K562 (cell line): ENCODE measurements around the gene PLOD1. TPM values are rescaled to one million over a fixed set of nuclear protein-coding genes. Genes with fewer than 3 reads are reported as not detected.

Experiments used
- ARID1B ChIP-seq: fragments of 450-650 bp; IDR thresholded peaks from 2 replicates; pipeline ENCODE4 v1.6.1; 2016; ENCODE audit warnings: antibody characterized with exemption, mild to moderate bottlenecking, inconsistent platforms
- ARID2 ChIP-seq: fragments of 450-650 bp; IDR thresholded peaks from 2 replicates; pipeline ENCODE4 v1.6.1; 2017; ENCODE audit warnings: antibody characterized with exemption, mild to moderate bottlenecking
- DDX20 ChIP-seq: fragments of 450-650 bp; IDR thresholded peaks from 2 replicates; pipeline ENCODE4 v1.6.1; 2016; ENCODE audit warnings: missing genetic modification characterization, low read depth, mild to moderate bottlenecking, missing compliant biosample characterization, moderate library complexity
- ETV6 ChIP-seq, 3 experiments: fragments of 150-350 bp in 1 of 3; sonication (generic) in 1 of 3; formaldehyde crosslinking in 1 of 3; IDR thresholded peaks; 2 replicates each; pipeline versions ENCODE4 v1.6.1 to v1.8.0; 2014 to 2022; ENCODE audit warnings: borderline replicate concordance in 2 of 3, low read depth in 2 of 3, antibody characterized with exemption in 1 of 3, low read length in 1 of 3, mild to moderate bottlenecking in 1 of 3, missing genetic modification reagents in 1 of 3
- HLTF ChIP-seq: fragments of 450-650 bp; IDR thresholded peaks from 2 replicates; pipeline ENCODE4 v1.6.1; 2016
- MED1 ChIP-seq: sonication (generic); formaldehyde crosslinking; IDR thresholded peaks from 2 replicates; pipeline ENCODE4 v1.8.1; 2023; ENCODE audit warnings: missing genetic modification reagents, borderline replicate concordance
- NFRKB ChIP-seq: fragments of 450-650 bp; IDR thresholded peaks from 2 replicates; pipeline ENCODE4 v1.6.1; 2016; ENCODE audit warnings: low read depth
- NR2C1 ChIP-seq, 2 experiments: fragments of 450-650 bp; IDR thresholded peaks; 2 replicates each; pipeline ENCODE4 v1.6.1; 2017; ENCODE audit warnings: mild to moderate bottlenecking in 2 of 2, antibody characterized with exemption in 1 of 2, inconsistent platforms in 1 of 2, missing compliant biosample characterization in 1 of 2, missing genetic modification characterization in 1 of 2
- NR4A1 ChIP-seq, 2 experiments: fragments of 250-450 bp in 1 of 2; fragments of 450-650 bp in 1 of 2; sonication (Bioruptor Pico) in 1 of 2; IDR thresholded peaks; 2 replicates each; pipeline versions ENCODE4 v1.4.0 to v1.6.1; 2016 to 2020; ENCODE audit warnings: mild to moderate bottlenecking in 2 of 2, missing compliant biosample characterization in 1 of 2, missing genetic modification characterization in 1 of 2, moderate library complexity in 1 of 2
- POLR2A ChIP-seq: fragments of 450-650 bp; conservative IDR thresholded peaks from 2 replicates; pipeline ENCODE4 v1.6.1; 2016
- STAT5A ChIP-seq: IDR thresholded peaks from 2 replicates; pipeline ENCODE4 v1.6.1; 2012; ENCODE audit warnings: low read length, inconsistent platforms, borderline replicate concordance
- TEAD4 ChIP-seq, 2 experiments: sonication (generic) in 1 of 2; formaldehyde crosslinking in 1 of 2; IDR thresholded peaks; 2 replicates each; pipeline versions ENCODE4 v1.6.1 to v1.8.0; 2012 to 2022; ENCODE audit warnings: borderline replicate concordance in 1 of 2, inconsistent platforms in 1 of 2, low read length in 1 of 2, mild to moderate bottlenecking in 1 of 2, missing genetic modification reagents in 1 of 2
- ZNF165 ChIP-seq: fragments of 250-450 bp; sonication (Bioruptor Pico); IDR thresholded peaks from 2 replicates; pipeline ENCODE4 v1.4.0; 2020; ENCODE audit warnings: borderline replicate concordance
- ZNF354B ChIP-seq: fragments of 250-450 bp; sonication (Bioruptor Pico); IDR thresholded peaks from 2 replicates; pipeline ENCODE4 v1.4.0; 2020
- ZNF408 ChIP-seq: fragments of 250-450 bp; sonication (Bioruptor Pico); IDR thresholded peaks from 2 replicates; pipeline ENCODE4 v1.4.0; 2020; ENCODE audit warnings: low read depth, mild to moderate bottlenecking, moderate library complexity
- ZNF436 ChIP-seq: fragments of 250-450, 450-650 bp; sonication (Bioruptor Pico); formaldehyde crosslinking; IDR thresholded peaks from 2 replicates; pipeline ENCODE4 v1.7.0; 2020; ENCODE audit warnings: mild to moderate bottlenecking
- ZNF785 ChIP-seq: fragments of 250-450 bp; sonication (Bioruptor Pico); IDR thresholded peaks from 2 replicates; pipeline ENCODE4 v1.4.0; 2020; ENCODE audit warnings: mild to moderate bottlenecking
- polyA plus RNA-seq, 8 experiments: library from polyadenylated mRNA; depleted of rRNA in 4 of 8; stranded (reverse) in 5 of 8; unstranded in 3 of 8; fragments of >200 nt; fragmentation: Nextera tagmentation in 2 of 8; fragmentation: Illumina TruSeq in 1 of 8; extraction: Ambion mirVana in 2 of 8; extraction: Trizol in 1 of 8; gene quantifications; 2 replicates each; pipeline versions ENCODE4 v1.2.1 to v1.2.3, GENCODE V29; 2011 to 2014; ENCODE audit warnings: inconsistent platforms in 1 of 8, missing spikeins in 1 of 8
- total RNA-seq, 7 experiments: library from RNA; depleted of rRNA in 6 of 7; stranded (reverse); fragments of >200 nt in 6 of 7; fragmentation: Illumina TruSeq in 2 of 7; extraction: Trizol in 2 of 7; gene quantifications; 2 replicates each; pipeline versions ENCODE4 v1.2.1 to v1.2.3, GENCODE V29; 2011 to 2021; ENCODE audit warnings: low replicate concordance in 1 of 7
- TF ChIP-seq, protein P1 (sequence below): fragments of 450-650 bp; IDR thresholded peaks from 2 replicates; pipeline ENCODE4 v1.6.1; 2017; ENCODE audit warnings: antibody characterized with exemption
- TF ChIP-seq, protein P2 (sequence below), 3 experiments: fragments of 200-800 bp in 1 of 3; fragments of 250-450 bp in 1 of 3; fragments of 450-650 bp in 1 of 3; sonication (Bioruptor Pico) in 1 of 3; sonication (Bioruptor generic) in 1 of 3; formaldehyde crosslinking in 1 of 3; IDR thresholded peaks; 2 replicates each; pipeline versions ENCODE4 v1.6.1 to v1.8.0; 2016 to 2022; ENCODE audit warnings: mild to moderate bottlenecking in 2 of 3, missing genetic modification characterization in 2 of 3, missing compliant biosample characterization in 1 of 3, moderate library complexity in 1 of 3

PLOD1 gene
- total and polyA plus RNA-seq, 9 of the 15 experiments (the other 6 are each of a cell fraction or from before 2014, with no cell fraction given), result 16.6 to 90.8 (median 52.7) TPM

DNA sequence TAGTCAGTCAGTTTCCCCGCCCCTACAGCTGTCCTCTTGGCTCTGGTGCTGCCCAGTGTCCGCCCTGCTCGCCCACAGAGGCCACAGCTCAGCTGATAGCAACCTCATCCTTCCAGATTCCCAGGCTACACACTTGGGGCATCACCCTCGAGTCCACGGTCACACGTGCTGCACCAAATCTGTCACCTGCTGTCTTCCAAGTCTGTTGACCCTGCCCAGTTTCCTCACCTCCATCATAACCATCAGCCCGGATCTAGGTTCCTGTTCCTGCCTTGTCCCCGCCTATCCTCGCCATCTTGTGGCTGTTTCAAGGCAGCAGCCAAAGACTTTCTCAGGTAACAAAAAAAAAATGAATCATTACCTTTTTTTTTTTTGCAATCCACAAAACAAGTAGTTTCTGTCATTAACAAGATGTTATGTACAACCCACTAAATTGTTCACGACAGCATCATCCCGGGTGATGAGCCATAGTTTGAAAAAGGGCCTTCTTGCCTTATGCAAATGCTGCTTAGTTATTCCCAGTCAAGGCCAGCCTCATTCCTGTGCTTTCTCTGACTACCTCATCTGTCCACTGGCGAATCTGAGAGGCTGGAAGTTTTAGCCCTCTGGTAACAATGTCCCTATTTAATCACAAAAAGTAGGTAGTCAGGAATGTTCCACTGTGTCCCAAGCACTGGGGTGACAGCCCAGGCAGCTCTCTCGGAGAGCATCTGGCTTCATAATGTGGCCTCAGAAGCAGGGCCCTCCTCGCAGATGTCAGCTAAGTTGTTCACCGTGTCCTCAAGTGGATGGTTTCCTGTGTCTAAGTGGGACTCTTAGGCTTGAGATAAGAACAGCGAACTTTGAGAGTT is 79.8 kb downstream of the PLOD1 start (continued):
- TF ChIP-seq, protein P1, sequence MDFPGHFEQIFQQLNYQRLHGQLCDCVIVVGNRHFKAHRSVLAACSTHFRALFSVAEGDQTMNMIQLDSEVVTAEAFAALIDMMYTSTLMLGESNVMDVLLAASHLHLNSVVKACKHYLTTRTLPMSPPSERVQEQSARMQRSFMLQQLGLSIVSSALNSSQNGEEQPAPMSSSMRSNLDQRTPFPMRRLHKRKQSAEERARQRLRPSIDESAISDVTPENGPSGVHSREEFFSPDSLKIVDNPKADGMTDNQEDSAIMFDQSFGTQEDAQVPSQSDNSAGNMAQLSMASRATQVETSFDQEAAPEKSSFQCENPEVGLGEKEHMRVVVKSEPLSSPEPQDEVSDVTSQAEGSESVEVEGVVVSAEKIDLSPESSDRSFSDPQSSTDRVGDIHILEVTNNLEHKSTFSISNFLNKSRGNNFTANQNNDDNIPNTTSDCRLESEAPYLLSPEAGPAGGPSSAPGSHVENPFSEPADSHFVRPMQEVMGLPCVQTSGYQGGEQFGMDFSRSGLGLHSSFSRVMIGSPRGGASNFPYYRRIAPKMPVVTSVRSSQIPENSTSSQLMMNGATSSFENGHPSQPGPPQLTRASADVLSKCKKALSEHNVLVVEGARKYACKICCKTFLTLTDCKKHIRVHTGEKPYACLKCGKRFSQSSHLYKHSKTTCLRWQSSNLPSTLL, result no peak
- TF ChIP-seq ZNF436 (CRISPR knock-in tag) (no peak), NR4A1 (CRISPR knock-in tag; IDR thresholded peaks at IDR 0.05) (no peak), NR4A1 (tag; IDR thresholded peaks at IDR 0.05) (no peak), ARID2 (no peak), ETV6 (IDR thresholded peaks at IDR 0.05; ENCODE audit: borderline replicate concordance in 1 of 2, low read depth in 2 of 2, low read length in 1 of 2) (no peak), ETV6 (CRISPR knock-in tag; IDR thresholded peaks at IDR 0.05; ENCODE audit: borderline replicate concordance) (no peak), HLTF (no peak), ZNF408 (no peak), ZNF354B (CRISPR knock-in tag) (no peak), ARID1B (no peak), POLR2A (peak; percentile 60; the same call in 1 of the 2 replicates), DDX20 (no peak), NFRKB (0 out of 2 replicates have a peak, but pooled peaks have one; percentile 5), STAT5A (no peak), TEAD4 (IDR thresholded peaks at IDR 0.05; ENCODE audit: low read length) (no peak), TEAD4 (CRISPR knock-in tag; IDR thresholded peaks at IDR 0.05; ENCODE audit: borderline replicate concordance) (no peak), MED1 (no peak), ZNF785 (CRISPR knock-in tag) (no peak), NR2C1 (IDR thresholded peaks at IDR 0.05) (0 out of 2 replicates have a peak, but pooled peaks have one; percentile 12), NR2C1 (tag; IDR thresholded peaks at IDR 0.05) (no peak), ZNF165 (CRISPR knock-in tag) (no peak)
- TF ChIP-seq, protein P2, sequence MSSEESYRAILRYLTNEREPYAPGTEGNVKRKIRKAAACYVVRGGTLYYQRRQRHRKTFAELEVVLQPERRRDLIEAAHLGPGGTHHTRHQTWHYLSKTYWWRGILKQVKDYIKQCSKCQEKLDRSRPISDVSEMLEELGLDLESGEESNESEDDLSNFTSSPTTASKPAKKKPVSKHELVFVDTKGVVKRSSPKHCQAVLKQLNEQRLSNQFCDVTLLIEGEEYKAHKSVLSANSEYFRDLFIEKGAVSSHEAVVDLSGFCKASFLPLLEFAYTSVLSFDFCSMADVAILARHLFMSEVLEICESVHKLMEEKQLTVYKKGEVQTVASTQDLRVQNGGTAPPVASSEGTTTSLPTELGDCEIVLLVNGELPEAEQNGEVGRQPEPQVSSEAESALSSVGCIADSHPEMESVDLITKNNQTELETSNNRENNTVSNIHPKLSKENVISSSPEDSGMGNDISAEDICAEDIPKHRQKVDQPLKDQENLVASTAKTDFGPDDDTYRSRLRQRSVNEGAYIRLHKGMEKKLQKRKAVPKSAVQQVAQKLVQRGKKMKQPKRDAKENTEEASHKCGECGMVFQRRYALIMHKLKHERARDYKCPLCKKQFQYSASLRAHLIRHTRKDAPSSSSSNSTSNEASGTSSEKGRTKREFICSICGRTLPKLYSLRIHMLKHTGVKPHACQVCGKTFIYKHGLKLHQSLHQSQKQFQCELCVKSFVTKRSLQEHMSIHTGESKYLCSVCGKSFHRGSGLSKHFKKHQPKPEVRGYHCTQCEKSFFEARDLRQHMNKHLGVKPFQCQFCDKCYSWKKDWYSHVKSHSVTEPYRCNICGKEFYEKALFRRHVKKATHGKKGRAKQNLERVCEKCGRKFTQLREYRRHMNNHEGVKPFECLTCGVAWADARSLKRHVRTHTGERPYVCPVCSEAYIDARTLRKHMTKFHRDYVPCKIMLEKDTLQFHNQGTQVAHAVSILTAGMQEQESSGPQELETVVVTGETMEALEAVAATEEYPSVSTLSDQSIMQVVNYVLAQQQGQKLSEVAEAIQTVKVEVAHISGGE (CRISPR knock-in tag; IDR thresholded peaks at IDR 0.05), result peak in 1 of 3 experiments; percentile 59; a peak in 2 of 6 replicates
